CD4-positive, alpha-beta T cell (primary cell): ENCODE measurements around the gene BICDL1. TPM values are rescaled to one million over a fixed set of nuclear protein-coding genes. Genes with fewer than 3 reads are reported as not detected.

Experiments used
- ATAC-seq: fragments of 200-7000 bp; cut with Tn5 transposase; one replicate; pipeline ENCODE4 v1.10.0; 2022; ENCODE audit warnings: mild to moderate bottlenecking; ENCODE audit not compliant: poor library complexity
- CTCF ChIA-PET: fragments of 350-600 bp; sonication (Branson Sonifier 250); formaldehyde crosslinking; loops from one replicate; lab custom pipeline; 2021; ENCODE audit warnings: antibody characterized with exemption, inconsistent platforms; lab: Charles Lee
- POLR2A ChIA-PET: fragments of 350-600 bp; sonication (Branson Sonifier 250); formaldehyde crosslinking; loops from one replicate; lab custom pipeline; 2021; ENCODE audit warnings: antibody characterized with exemption, inconsistent platforms; lab: Charles Lee
- DNase-seq, 14 experiments: peaks; one replicate each; pipeline ENCODE4 v3.0.0-alpha.2; 2013 to 2020; ENCODE audit warnings: mixed read lengths in 2 of 14
- H3K27ac ChIP-seq, 2 donors: one replicate each; pipeline versions ENCODE4 v1.5.1 to v1.7.0; 2013; ENCODE audit warnings: low read length in 2 of 2, low read depth in 1 of 2, mild to moderate bottlenecking in 1 of 2
- H3K27me3 ChIP-seq, 2 experiments: 1 replicate in 1 of 2; 2 replicates in 1 of 2; pipeline versions ENCODE4 v1.6.1 to v1.7.0; 2013; ENCODE audit warnings: low read length in 2 of 2, control low read depth in 1 of 2, mild to moderate bottlenecking in 1 of 2, moderate library complexity in 1 of 2; ENCODE audit not compliant: insufficient read depth in 2 of 2, control insufficient read depth in 1 of 2
- H3K36me3 ChIP-seq: one replicate; pipeline ENCODE4 v1.6.1; 2013; ENCODE audit warnings: low read length, control low read depth; ENCODE audit not compliant: insufficient read depth
- H3K4me1 ChIP-seq: one replicate; pipeline ENCODE4 v1.6.1; 2013; ENCODE audit warnings: low read length, control low read depth; ENCODE audit not compliant: insufficient read depth
- H3K4me3 ChIP-seq: one replicate; pipeline ENCODE4 v1.5.1; 2013; ENCODE audit warnings: mild to moderate bottlenecking, low read length, moderate library complexity
- H3K9me3 ChIP-seq, 2 experiments: 1 replicate in 1 of 2; 2 replicates in 1 of 2; pipeline versions ENCODE4 v1.6.1 to v1.7.0; 2013; ENCODE audit warnings: low read length in 2 of 2, mild to moderate bottlenecking in 2 of 2, control low read depth in 1 of 2, moderate library complexity in 1 of 2; ENCODE audit not compliant: control insufficient read depth in 1 of 2, insufficient read depth in 1 of 2
- H3K27ac Mint-ChIP-seq: one replicate; pipeline ENCODE4 v1.8.0; 2020; ENCODE audit warnings: mixed read lengths
- H3K27me3 Mint-ChIP-seq: one replicate; pipeline ENCODE4 v1.8.0; 2021; ENCODE audit warnings: mixed read lengths
- H3K36me3 Mint-ChIP-seq: one replicate; pipeline ENCODE4 v1.8.0; 2021; ENCODE audit warnings: low read depth, mixed read lengths
- H3K4me1 Mint-ChIP-seq: one replicate; pipeline ENCODE4 v1.8.0; 2021; ENCODE audit warnings: low read depth, mixed read lengths
- H3K4me3 Mint-ChIP-seq: one replicate; pipeline ENCODE4 v1.8.0; 2020; ENCODE audit warnings: mild to moderate bottlenecking, mixed read lengths
- H3K9me3 Mint-ChIP-seq: one replicate; pipeline ENCODE4 v1.8.0; 2020; ENCODE audit warnings: mixed read lengths
- intact Hi-C, 2 experiments: fragments of 100-400 bp; cut with DNase I in 1 of 2; cut with micrococcal nuclease in 1 of 2; formaldehyde crosslinking; loops; one replicate each; pipeline versions ENCODE4 v1.15.1 to v1.9.0; 2023 to 2025; cut with DNase I, micrococcal nuclease
- total RNA-seq, 174 experiments: library from RNA in 2 of 174; stranded (reverse) in 2 of 174; gene quantifications; one replicate each; pipeline ENCODE4 v1.2.3 and lab custom pipeline; 2021 to 2026
- TF ChIP-seq, protein P1 (sequence below): fragments of 200-600 bp; IDR thresholded peaks from one replicate; pipeline ENCODE4 v1.8.0; 2022; ENCODE audit warnings: antibody characterized with exemption, mild to moderate bottlenecking

BICDL1 gene
- total RNA-seq, 2 experiments from 2014 or later = 143 to 146 TPM

DNA sequence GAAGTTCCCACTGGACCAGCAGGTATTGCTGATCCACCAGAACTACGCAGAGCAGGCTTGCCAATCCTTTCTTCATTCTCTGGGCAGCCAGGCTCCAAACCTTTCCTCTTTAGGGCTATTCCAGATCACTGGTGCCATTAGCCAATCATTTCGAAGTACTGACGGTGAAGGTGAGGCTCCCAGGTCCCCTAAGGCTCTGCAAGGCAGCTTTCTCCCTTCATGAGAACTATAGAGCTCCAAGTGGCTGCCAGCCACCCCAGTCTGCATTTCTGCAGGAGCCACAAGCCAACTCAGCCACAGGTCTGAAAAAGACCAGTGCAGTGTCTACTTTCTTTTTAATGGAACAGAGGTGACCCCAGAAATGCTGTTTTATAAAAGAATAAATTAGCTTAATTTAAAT lies 78.9 kb downstream of the BICDL1 start:
- POLR2A ChIA-PET = interaction anchor here (0.6 kb wide), 1 partner anchor 12 kb away, joined by 3 read pairs; no protein-coding TSS in a partner anchor
- CTCF ChIA-PET = interaction anchor here (1.0 kb wide), 1 partner anchor 19 kb away, joined by 3 read pairs; no protein-coding TSS in a partner anchor
- DNase-seq (no peak), ATAC-seq (no peak)
- Histone ChIP-seq H3K27me3 (no peaks in the 10 kb centered on the region), H3K27ac (no peak overlapping the region), H3K4me3 (no peak overlapping the region), H3K9me3 (no peaks in the 10 kb centered on the region), H3K4me1 (no peaks in the 10 kb centered on the region), H3K36me3 (peaks cover 67% of the 10 kb centered on the region)
- H3K9me3 Mint-ChIP-seq = no peaks in the 10 kb centered on the region
- no peaks in the 10 kb centered on the region for H3K27me3 Mint-ChIP-seq
- intact Hi-C loops = no loop called here
- peak overlapping the region; percentile 14 for H3K27ac Mint-ChIP-seq
- H3K4me3 Mint-ChIP-seq = no peak overlapping the region
- peaks cover 84% of the 10 kb centered on the region for H3K36me3 Mint-ChIP-seq
- no peaks in the 10 kb centered on the region for H3K4me1 Mint-ChIP-seq
- TF ChIP-seq, protein P1, sequence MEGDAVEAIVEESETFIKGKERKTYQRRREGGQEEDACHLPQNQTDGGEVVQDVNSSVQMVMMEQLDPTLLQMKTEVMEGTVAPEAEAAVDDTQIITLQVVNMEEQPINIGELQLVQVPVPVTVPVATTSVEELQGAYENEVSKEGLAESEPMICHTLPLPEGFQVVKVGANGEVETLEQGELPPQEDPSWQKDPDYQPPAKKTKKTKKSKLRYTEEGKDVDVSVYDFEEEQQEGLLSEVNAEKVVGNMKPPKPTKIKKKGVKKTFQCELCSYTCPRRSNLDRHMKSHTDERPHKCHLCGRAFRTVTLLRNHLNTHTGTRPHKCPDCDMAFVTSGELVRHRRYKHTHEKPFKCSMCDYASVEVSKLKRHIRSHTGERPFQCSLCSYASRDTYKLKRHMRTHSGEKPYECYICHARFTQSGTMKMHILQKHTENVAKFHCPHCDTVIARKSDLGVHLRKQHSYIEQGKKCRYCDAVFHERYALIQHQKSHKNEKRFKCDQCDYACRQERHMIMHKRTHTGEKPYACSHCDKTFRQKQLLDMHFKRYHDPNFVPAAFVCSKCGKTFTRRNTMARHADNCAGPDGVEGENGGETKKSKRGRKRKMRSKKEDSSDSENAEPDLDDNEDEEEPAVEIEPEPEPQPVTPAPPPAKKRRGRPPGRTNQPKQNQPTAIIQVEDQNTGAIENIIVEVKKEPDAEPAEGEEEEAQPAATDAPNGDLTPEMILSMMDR = no peak

DNA sequence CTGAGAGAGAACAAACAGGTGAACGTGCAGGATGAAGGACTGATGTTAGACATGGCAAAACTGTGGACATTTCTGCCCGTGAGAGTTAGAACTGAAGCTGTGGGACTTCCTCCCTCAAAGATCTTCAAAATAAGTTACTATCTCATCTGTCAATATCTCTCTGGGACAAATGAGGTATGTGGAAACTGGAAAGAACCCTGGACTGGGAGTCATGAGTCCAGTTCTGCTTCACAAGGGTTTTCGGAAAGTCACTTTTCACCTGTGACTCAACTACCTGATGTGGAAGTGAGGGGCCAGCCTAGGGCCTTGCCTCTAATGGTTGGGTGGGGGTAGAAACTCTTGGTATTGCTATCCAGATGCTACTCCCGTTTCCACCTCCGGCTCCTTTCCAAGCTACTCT lies 80.2 kb downstream of the BICDL1 start:
- Mint-ChIP-seq H3K27me3 (no peaks in the 10 kb centered on the region), H3K4me3 (no peak overlapping the region), H3K9me3 (no peaks in the 10 kb centered on the region), H3K27ac (no peak overlapping the region), H3K36me3 (peaks cover 85% of the 10 kb centered on the region), H3K4me1 (peaks cover 9% of the 10 kb centered on the region)
- intact Hi-C loops = no loop called here
- H3K4me3 ChIP-seq = no peak overlapping the region
- H3K36me3 ChIP-seq = peaks cover 69% of the 10 kb centered on the region
- ATAC-seq (no peak), DNase-seq (no peak)
- H3K9me3 ChIP-seq = no peaks in the 10 kb centered on the region
- POLR2A ChIA-PET = no interaction called here
- CTCF ChIA-PET = interaction anchor here (1.1 to 1.4 kb wide), 2 partner anchors 9 to 174 kb away, joined by 3 to 4 read pairs; no protein-coding TSS in a partner anchor
- H3K27ac ChIP-seq = peak overlapping the region in 1 of 2 donors; percentile 3
- peaks cover 6% of the 10 kb centered on the region for H3K4me1 ChIP-seq
- no peaks in the 10 kb centered on the region for H3K27me3 ChIP-seq
- TF ChIP-seq, protein P1 = no peak

DNA sequence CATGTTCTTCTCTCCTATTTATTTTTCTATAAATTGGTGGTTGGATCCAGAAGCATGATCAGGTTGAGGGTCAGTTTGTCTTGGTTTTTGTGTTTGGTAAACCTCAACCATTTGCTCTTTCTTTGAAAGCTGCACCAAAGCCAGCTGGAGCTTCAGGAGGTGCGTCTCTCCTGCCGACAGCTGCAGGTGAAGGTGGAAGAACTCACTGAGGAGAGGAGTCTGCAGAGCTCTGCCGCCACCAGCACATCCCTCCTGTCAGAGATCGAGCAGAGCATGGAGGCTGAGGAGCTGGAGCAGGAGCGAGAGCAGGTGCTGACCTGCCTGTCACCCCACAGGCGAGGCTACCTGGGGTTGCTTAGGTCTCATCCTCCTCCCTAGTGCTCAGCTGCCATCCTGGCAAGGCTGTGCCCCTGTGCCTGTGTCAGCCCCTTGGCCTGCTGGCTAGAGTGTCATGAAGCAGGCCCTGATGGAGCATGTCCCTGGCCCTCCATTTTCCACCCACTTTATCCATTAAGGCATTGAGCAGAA lies 82.5 kb downstream of the BICDL1 start:
- CTCF ChIA-PET = no interaction called here
- intact Hi-C loops = no loop called here
- no peak overlapping the region for H3K27ac Mint-ChIP-seq
- H3K4me1 ChIP-seq = peaks cover 19% of the 10 kb centered on the region
- peaks cover 21% of the 10 kb centered on the region for H3K4me1 Mint-ChIP-seq
- ATAC-seq = no peak
- no peak overlapping the region for H3K27ac ChIP-seq
- no peak overlapping the region for H3K4me3 Mint-ChIP-seq
- no peak overlapping the region for H3K4me3 ChIP-seq
- DNase-seq = no peak
- POLR2A ChIA-PET = interaction anchor here (1.1 kb wide), 1 partner anchor 81 kb away, joined by 3 read pairs; no protein-coding TSS in a partner anchor
- TF ChIP-seq, protein P1 = no peak
- no peaks in the 10 kb centered on the region for H3K9me3 ChIP-seq
- H3K36me3 ChIP-seq = peaks cover 49% of the 10 kb centered on the region
- no peaks in the 10 kb centered on the region for H3K27me3 Mint-ChIP-seq
- no peaks in the 10 kb centered on the region for H3K27me3 ChIP-seq
- peaks cover 73% of the 10 kb centered on the region for H3K36me3 Mint-ChIP-seq
- no peaks in the 10 kb centered on the region for H3K9me3 Mint-ChIP-seq
